ENCODE results near the gene PRR15. TPM values are rescaled to one million over a fixed set of nuclear protein-coding genes. Genes with fewer than 3 reads are reported as not detected.

PRR15 gene
- total RNA-seq, 1 donor from 2014 or later, result not detected

- H3K27ac ChIP-seq, result no peak overlapping the region
- no peaks in the 10 kb centered on the region for H3K4me1 ChIP-seq
- no peaks in the 10 kb centered on the region for H3K27me3 ChIP-seq
- H3K36me3 ChIP-seq, result no peaks in the 10 kb centered on the region
- intact Hi-C loops (cut with DNase I), result no loop called here
- H3K9me3 ChIP-seq, result no peaks in the 10 kb centered on the region
- no peak for DNase-seq (ENCODE audit: low spot score in 2 of 2)
- no peak overlapping the region for H3K4me3 ChIP-seq
- TF ChIP-seq, protein P1, sequence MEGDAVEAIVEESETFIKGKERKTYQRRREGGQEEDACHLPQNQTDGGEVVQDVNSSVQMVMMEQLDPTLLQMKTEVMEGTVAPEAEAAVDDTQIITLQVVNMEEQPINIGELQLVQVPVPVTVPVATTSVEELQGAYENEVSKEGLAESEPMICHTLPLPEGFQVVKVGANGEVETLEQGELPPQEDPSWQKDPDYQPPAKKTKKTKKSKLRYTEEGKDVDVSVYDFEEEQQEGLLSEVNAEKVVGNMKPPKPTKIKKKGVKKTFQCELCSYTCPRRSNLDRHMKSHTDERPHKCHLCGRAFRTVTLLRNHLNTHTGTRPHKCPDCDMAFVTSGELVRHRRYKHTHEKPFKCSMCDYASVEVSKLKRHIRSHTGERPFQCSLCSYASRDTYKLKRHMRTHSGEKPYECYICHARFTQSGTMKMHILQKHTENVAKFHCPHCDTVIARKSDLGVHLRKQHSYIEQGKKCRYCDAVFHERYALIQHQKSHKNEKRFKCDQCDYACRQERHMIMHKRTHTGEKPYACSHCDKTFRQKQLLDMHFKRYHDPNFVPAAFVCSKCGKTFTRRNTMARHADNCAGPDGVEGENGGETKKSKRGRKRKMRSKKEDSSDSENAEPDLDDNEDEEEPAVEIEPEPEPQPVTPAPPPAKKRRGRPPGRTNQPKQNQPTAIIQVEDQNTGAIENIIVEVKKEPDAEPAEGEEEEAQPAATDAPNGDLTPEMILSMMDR (IDR thresholded peaks at IDR 0.05), result no peak
Measured at GRCh38 chr7:29598137-29598536, 34.5 kb downstream of the PRR15 start.

- Histone ChIP-seq H3K9me3 (no peaks in the 10 kb centered on the region), H3K36me3 (no peaks in the 10 kb centered on the region), H3K4me1 (no peaks in the 10 kb centered on the region), H3K27ac (no peak overlapping the region), H3K27me3 (no peaks in the 10 kb centered on the region), H3K4me3 (no peak overlapping the region)
- no peak for DNase-seq (ENCODE audit: low spot score in 2 of 2)
- intact Hi-C loops (cut with DNase I), result no loop called here
- TF ChIP-seq, protein P1 (IDR thresholded peaks at IDR 0.05), result no peak
Measured at GRCh38 chr7:29598613-29599012, 35.0 kb downstream of the PRR15 start.

- H3K4me1 ChIP-seq, result no peaks in the 10 kb centered on the region
- intact Hi-C loops (cut with DNase I), result no loop called here
- TF ChIP-seq, protein P1 (IDR thresholded peaks at IDR 0.05), result no peak
Measured at GRCh38 chr7:29599026-29599425, 35.4 kb downstream of the PRR15 start.

GRCh38 chr7:29600661-29601060 is 37.0 kb downstream of the PRR15 start:
- no peaks in the 10 kb centered on the region for H3K27me3 ChIP-seq
- H3K9me3 ChIP-seq, result no peaks in the 10 kb centered on the region
- TF ChIP-seq, protein P1 (IDR thresholded peaks at IDR 0.05), result no peak
- H3K36me3 ChIP-seq, result no peaks in the 10 kb centered on the region
- no peaks in the 10 kb centered on the region for H3K4me1 ChIP-seq
- no peak for DNase-seq (ENCODE audit: low spot score in 2 of 2)
- H3K4me3 ChIP-seq, result no peak overlapping the region
- no peak overlapping the region for H3K27ac ChIP-seq
- intact Hi-C loops (cut with DNase I), result no loop called here

More at GRCh38 chr7:29599026-29599425, 35.4 kb downstream of the PRR15 start:
- Histone ChIP-seq H3K27me3 (no peaks in the 10 kb centered on the region), H3K9me3 (no peaks in the 10 kb centered on the region), H3K4me3 (no peak overlapping the region), H3K36me3 (no peaks in the 10 kb centered on the region), H3K27ac (no peak overlapping the region)
- DNase-seq (ENCODE audit: low spot score in 2 of 2), result no peak

- intact Hi-C loops (cut with DNase I), result no loop called here
- Histone ChIP-seq H3K4me1 (no peaks in the 10 kb centered on the region), H3K9me3 (no peaks in the 10 kb centered on the region), H3K36me3 (no peaks in the 10 kb centered on the region), H3K4me3 (no peak overlapping the region), H3K27me3 (no peaks in the 10 kb centered on the region), H3K27ac (no peak overlapping the region)
- TF ChIP-seq, protein P1 (IDR thresholded peaks at IDR 0.05), result no peak
- DNase-seq (ENCODE audit: low spot score in 2 of 2), result no peak
Measured at GRCh38 chr7:29604052-29604451, 40.4 kb downstream of the PRR15 start.

- no peak overlapping the region for H3K4me3 ChIP-seq
- H3K27me3 ChIP-seq, result no peaks in the 10 kb centered on the region
- no peaks in the 10 kb centered on the region for H3K9me3 ChIP-seq
- H3K36me3 ChIP-seq, result no peaks in the 10 kb centered on the region
- intact Hi-C loops (cut with DNase I), result no loop called here
- H3K27ac ChIP-seq, result no peak overlapping the region
- H3K4me1 ChIP-seq, result no peaks in the 10 kb centered on the region
- TF ChIP-seq, protein P1 (IDR thresholded peaks at IDR 0.05), result no peak
- DNase-seq (ENCODE audit: low spot score in 2 of 2), result no peak
Measured at GRCh38 chr7:29604702-29605101, 41.1 kb downstream of the PRR15 start.

All from ascending aorta (tissue), 2 donors.